HEK293T (cell line): ENCODE results near the gene IL17REL.

Source experiments
- NFRKB ChIP-seq: fragments of 450-650 bp; IDR thresholded peaks from 2 replicates; pipeline ENCODE4 v1.6.1; 2016; ENCODE audit warnings: mild to moderate bottlenecking, moderate library complexity
- SUZ12 ChIP-seq: fragments of 450-650 bp; IDR thresholded peaks from 2 replicates; pipeline ENCODE4 v1.6.1; 2016; ENCODE audit warnings: mild to moderate bottlenecking

GRCh38 chr22:50012211-50013181 is at the start of gene IL17REL:
- TF ChIP-seq NFRKB (no peak), SUZ12 (no peak)
